ENCODE measurements around the gene GOT2. TPM values are rescaled to one million over a fixed set of nuclear protein-coding genes. Genes with fewer than 3 reads are reported as not detected.

Gene GOT2
- total RNA-seq, 1 donor from 2014 or later: 106 TPM

DNA sequence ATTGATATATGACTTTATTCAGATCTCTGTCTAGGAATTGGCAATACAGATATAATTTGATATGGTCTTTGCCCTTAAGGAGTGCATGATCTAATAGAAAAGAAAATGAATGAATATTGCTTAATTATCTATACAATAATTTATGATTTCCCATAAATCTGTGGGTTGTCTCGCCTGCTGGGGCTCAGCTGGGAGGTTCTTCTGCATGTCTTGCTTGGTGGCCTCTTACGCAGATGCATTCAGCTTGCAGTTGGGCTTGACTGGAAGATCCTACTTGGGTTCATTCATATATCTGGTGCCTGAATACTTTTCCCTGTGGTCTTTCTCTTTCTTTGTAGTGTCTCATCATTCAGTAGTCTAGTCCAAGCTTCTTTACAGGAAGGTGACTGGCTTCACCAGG, 34.0 kb upstream of the GOT2 start:
- FAIRE-seq (no peak), DNase-seq (ENCODE audit: low read depth) (no peak)
- Histone ChIP-seq H3K9ac (ENCODE audit: low read length) (no peak overlapping the region), H3K4me2 (ENCODE audit: low read length) (no peak overlapping the region), H3K4me1 (ENCODE audit: insufficient read depth, low read length) (no peaks in the 10 kb centered on the region), H3K9me3 (ENCODE audit: insufficient read depth, low read depth, low read length) (no peaks in the 10 kb centered on the region), H3K4me3 (ENCODE audit: insufficient read depth, low read depth, low read length) (no peak overlapping the region), H3K36me3 (ENCODE audit: insufficient read depth, low read length) (no peaks in the 10 kb centered on the region), H4K20me1 (ENCODE audit: insufficient read depth, low read length) (no peaks in the 10 kb centered on the region), H3K27ac (ENCODE audit: low read depth, low read length) (no peak overlapping the region), H3K79me2 (ENCODE audit: insufficient read depth, low read length) (no peaks in the 10 kb centered on the region), H2AFZ (ENCODE audit: low read depth, low read length) (no peak overlapping the region), H3K27me3 (ENCODE audit: insufficient read depth, low read length) (no peaks in the 10 kb centered on the region)
- Mint-ChIP-seq H3K27ac (ENCODE audit: unreplicated experiment) (no peak overlapping the region), H3K9me3 (ENCODE audit: unreplicated experiment) (peaks cover 3% of the 10 kb centered on the region), H3K4me1 (ENCODE audit: low read depth, unreplicated experiment) (no peaks in the 10 kb centered on the region), H3K4me3 (ENCODE audit: unreplicated experiment) (no peak overlapping the region), H3K36me3 (ENCODE audit: low read depth, unreplicated experiment) (no peaks in the 10 kb centered on the region), H3K27me3 (ENCODE audit: low read depth, unreplicated experiment) (peaks cover 4% of the 10 kb centered on the region)
- no peak for TF ChIP-seq CTCF (IDR thresholded peaks at IDR 0.05; ENCODE audit: insufficient read depth, low read depth, low read length)
- no peak for TF ChIP-seq EZH2 (IDR thresholded peaks at IDR 0.05; ENCODE audit: insufficient read depth, low read length)

DNA sequence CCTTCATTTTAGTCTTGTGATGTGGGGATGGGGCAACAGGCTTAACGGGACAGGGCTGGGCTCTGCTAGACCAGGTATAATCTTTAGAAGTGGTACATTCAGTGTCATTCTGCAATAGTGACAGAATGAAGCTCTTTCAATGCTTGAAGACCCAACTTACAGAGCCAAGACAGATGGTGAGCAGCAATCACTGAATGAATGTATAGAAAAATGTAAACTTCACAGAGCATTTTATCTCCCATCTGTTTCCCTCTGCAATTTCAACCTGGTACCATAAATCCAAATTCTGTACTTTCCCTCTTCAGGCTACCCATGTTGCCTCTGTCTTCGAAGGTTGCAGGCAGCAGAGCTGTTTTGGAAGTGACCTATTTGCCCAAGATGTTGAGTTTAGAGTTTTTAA, 33.5 kb upstream of the GOT2 start:
- no peaks in the 10 kb centered on the region for H3K36me3 ChIP-seq (ENCODE audit: insufficient read depth, low read length)
- no peak for FAIRE-seq
- H3K4me2 ChIP-seq (ENCODE audit: low read length): no peak overlapping the region
- no peaks in the 10 kb centered on the region for H4K20me1 ChIP-seq (ENCODE audit: insufficient read depth, low read length)
- no peak overlapping the region for H3K9ac ChIP-seq (ENCODE audit: low read length)
- H3K27ac ChIP-seq (ENCODE audit: low read depth, low read length): no peak overlapping the region
- H3K27me3 ChIP-seq (ENCODE audit: insufficient read depth, low read length): no peaks in the 10 kb centered on the region
- Mint-ChIP-seq H3K36me3 (ENCODE audit: low read depth, unreplicated experiment) (no peaks in the 10 kb centered on the region), H3K4me3 (ENCODE audit: unreplicated experiment) (no peak overlapping the region), H3K4me1 (ENCODE audit: low read depth, unreplicated experiment) (no peaks in the 10 kb centered on the region), H3K27ac (ENCODE audit: unreplicated experiment) (no peak overlapping the region), H3K9me3 (ENCODE audit: unreplicated experiment) (peaks cover 3% of the 10 kb centered on the region), H3K27me3 (ENCODE audit: low read depth, unreplicated experiment) (peaks cover 4% of the 10 kb centered on the region)
- H2AFZ ChIP-seq (ENCODE audit: low read depth, low read length): no peak overlapping the region
- H3K79me2 ChIP-seq (ENCODE audit: insufficient read depth, low read length): no peaks in the 10 kb centered on the region
- TF ChIP-seq CTCF (IDR thresholded peaks at IDR 0.05; ENCODE audit: insufficient read depth, low read depth, low read length): no peak
- no peak for TF ChIP-seq EZH2 (IDR thresholded peaks at IDR 0.05; ENCODE audit: insufficient read depth, low read length)
- no peak overlapping the region for H3K4me3 ChIP-seq (ENCODE audit: insufficient read depth, low read depth, low read length)
- no peaks in the 10 kb centered on the region for H3K4me1 ChIP-seq (ENCODE audit: insufficient read depth, low read length)
- no peak for DNase-seq (ENCODE audit: low read depth)
- H3K9me3 ChIP-seq (ENCODE audit: insufficient read depth, low read depth, low read length): no peaks in the 10 kb centered on the region

DNA sequence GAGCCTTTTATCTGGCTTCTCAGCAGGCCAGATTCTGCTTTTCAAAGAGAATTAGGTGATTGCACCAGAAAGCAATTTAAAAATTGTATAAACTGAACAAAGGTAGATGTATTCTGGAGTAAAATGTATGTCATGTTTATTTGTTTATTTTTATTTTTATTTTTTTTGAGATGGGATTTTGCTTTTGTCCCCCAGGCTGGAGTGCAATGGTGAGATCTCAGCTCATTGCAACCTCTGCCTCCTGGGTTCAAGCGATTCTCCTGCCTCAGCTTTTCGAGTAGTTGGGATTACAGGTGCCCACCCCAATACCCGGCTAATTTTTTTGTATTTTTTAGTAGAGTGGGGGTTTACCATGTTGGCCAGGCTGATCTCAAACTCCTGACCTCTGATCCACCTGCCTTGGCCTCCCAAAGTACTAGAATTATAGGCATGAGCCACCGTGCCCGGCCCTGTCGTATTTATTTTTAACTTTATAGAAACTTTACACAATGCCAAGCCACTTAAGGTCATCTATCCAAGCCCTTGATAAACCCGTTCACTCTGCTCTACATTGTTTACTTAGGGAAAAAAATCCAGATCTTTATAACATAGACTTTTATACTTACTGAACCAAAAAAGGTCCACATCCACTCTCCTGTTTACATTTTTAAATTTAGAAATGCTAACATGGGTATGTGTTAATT, 22.7 kb upstream of the GOT2 start:
- Histone ChIP-seq H3K79me2 (ENCODE audit: insufficient read depth, low read length) (no peaks in the 10 kb centered on the region), H3K36me3 (ENCODE audit: insufficient read depth, low read length) (no peaks in the 10 kb centered on the region), H2AFZ (ENCODE audit: low read depth, low read length) (no peak overlapping the region), H3K9ac (ENCODE audit: low read length) (no peak overlapping the region), H3K9me3 (ENCODE audit: insufficient read depth, low read depth, low read length) (no peaks in the 10 kb centered on the region), H3K4me2 (ENCODE audit: low read length) (no peak overlapping the region), H3K27ac (ENCODE audit: low read depth, low read length) (no peak overlapping the region), H4K20me1 (ENCODE audit: insufficient read depth, low read length) (no peaks in the 10 kb centered on the region), H3K27me3 (ENCODE audit: insufficient read depth, low read length) (peaks cover 2% of the 10 kb centered on the region), H3K4me3 (ENCODE audit: insufficient read depth, low read depth, low read length) (no peak overlapping the region), H3K4me1 (ENCODE audit: insufficient read depth, low read length) (no peaks in the 10 kb centered on the region)
- Mint-ChIP-seq H3K4me1 (ENCODE audit: low read depth, unreplicated experiment) (peaks cover 4% of the 10 kb centered on the region), H3K4me3 (ENCODE audit: unreplicated experiment) (no peak overlapping the region), H3K27me3 (ENCODE audit: low read depth, unreplicated experiment) (peaks cover 7% of the 10 kb centered on the region), H3K36me3 (ENCODE audit: low read depth, unreplicated experiment) (no peaks in the 10 kb centered on the region), H3K27ac (ENCODE audit: unreplicated experiment) (no peak overlapping the region), H3K9me3 (ENCODE audit: unreplicated experiment) (no peaks in the 10 kb centered on the region)
- TF ChIP-seq CTCF (IDR thresholded peaks at IDR 0.05; ENCODE audit: insufficient read depth, low read depth, low read length): no peak
- no peak for DNase-seq (ENCODE audit: low read depth)
- no peak for FAIRE-seq
